B cell (primary cell): Measurements from ENCODE around the gene TRMT6. TPM values are rescaled to one million over a fixed set of nuclear protein-coding genes. Genes with fewer than 3 reads are reported as not detected.

Experiments
- ATAC-seq: fragments of 200-7000 bp; cut with Tn5 transposase; one replicate; pipeline ENCODE4 v1.10.0; 2021; ENCODE audit warnings: low read depth, mild to moderate bottlenecking, moderate number of reproducible peaks, moderate library complexity
- CTCF ChIA-PET: fragments of 350-600 bp; sonication (Branson Sonifier 250); formaldehyde crosslinking; loops from one replicate; lab custom pipeline; 2021; ENCODE audit warnings: antibody characterized with exemption, inconsistent platforms; lab: Charles Lee
- POLR2A ChIA-PET: fragments of 350-600 bp; sonication (Branson Sonifier 250); formaldehyde crosslinking; loops from one replicate; lab custom pipeline; 2021; ENCODE audit warnings: antibody characterized with exemption; lab: Charles Lee
- DNase-seq: peaks from one replicate; pipeline ENCODE4 v3.0.0; 2013
- H2AFZ ChIP-seq: 2 replicates; pipeline ENCODE4 v1.6.1; 2012; ENCODE audit warnings: mild to moderate bottlenecking, low read depth, low read length; ENCODE audit not compliant: insufficient read depth, poor library complexity, severe bottlenecking
- H3K27ac ChIP-seq, 2 donors: 1 replicate in 1 of 2; 2 replicates in 1 of 2; pipeline ENCODE4 v1.5.1; 2012 to 2013; ENCODE audit warnings: low read length in 2 of 2, mild to moderate bottlenecking in 2 of 2, moderate library complexity in 1 of 2
- H3K27me3 ChIP-seq, 4 experiments: fragments of 200-600 bp in 1 of 4; sonication (generic) in 1 of 4; replicated peaks in 1 of 4; 1 replicate in 2 of 4; 2 replicates in 2 of 4; pipeline versions ENCODE4 v1.6.1 to v1.7.0; 2013 to 2016; ENCODE audit warnings: low read length in 3 of 4, mild to moderate bottlenecking in 2 of 4, mixed read lengths in 1 of 4, moderate library complexity in 1 of 4; ENCODE audit not compliant: insufficient read depth in 4 of 4, control insufficient read depth in 3 of 4; ENCODE audit errors: control extremely low read depth in 1 of 4
- H3K36me3 ChIP-seq, 2 experiments: replicated peaks in 1 of 2; 1 replicate in 1 of 2; 2 replicates in 1 of 2; pipeline versions ENCODE4 v1.6.1 to v1.7.1; 2013; ENCODE audit warnings: low read length in 1 of 2; ENCODE audit not compliant: insufficient read depth in 2 of 2, control insufficient read depth in 1 of 2; ENCODE audit errors: control extremely low read depth in 1 of 2, extremely low read depth in 1 of 2
- H3K4me1 ChIP-seq, 2 donors: fragments of 200-600 bp in 1 of 2; sonication (generic) in 1 of 2; 1 replicate in 1 of 2; 2 replicates in 1 of 2; pipeline versions ENCODE4 v1.5.1 to v1.6.1; 2013 to 2017; ENCODE audit warnings: low read length in 2 of 2; ENCODE audit not compliant: control insufficient read depth in 2 of 2, insufficient read depth in 2 of 2
- H3K4me2 ChIP-seq: replicated peaks from 2 replicates; pipeline ENCODE3; 2012; ENCODE audit warnings: mild to moderate bottlenecking, low read depth, low read length; ENCODE audit not compliant: poor library complexity, severe bottlenecking
- H3K4me3 ChIP-seq, 5 experiments: fragments of 200-600 bp in 1 of 5; sonication (generic) in 1 of 5; 1 replicate in 3 of 5; 2 replicates in 2 of 5; pipeline versions ENCODE4 v1.5.1 to v1.7.0; 2011 to 2016; ENCODE audit warnings: low read length in 4 of 5, mild to moderate bottlenecking in 4 of 5, low read depth in 2 of 5, control low read depth in 1 of 5, moderate library complexity in 1 of 5; ENCODE audit not compliant: insufficient read depth in 1 of 5; ENCODE audit errors: control extremely low read depth in 1 of 5, extremely low read depth in 1 of 5
- H3K79me2 ChIP-seq: fragments of 200-600 bp; sonication (generic); one replicate; pipeline ENCODE4 v1.6.0; 2016; ENCODE audit warnings: low read length; ENCODE audit not compliant: control insufficient read depth, insufficient read depth
- H3K9ac ChIP-seq: fragments of 200-600 bp; sonication (generic); 2 replicates; pipeline ENCODE4 v1.6.1; 2017; ENCODE audit warnings: mild to moderate bottlenecking, low read length, moderate library complexity
- H3K9me3 ChIP-seq, 3 donors: one replicate each; pipeline versions ENCODE4 v1.6.1 to v1.7.1; 2013; ENCODE audit warnings: low read length in 2 of 3; ENCODE audit not compliant: control insufficient read depth in 2 of 3, insufficient read depth in 1 of 3; ENCODE audit errors: control extremely low read depth in 1 of 3
- H4K20me1 ChIP-seq: 2 replicates; pipeline ENCODE4 v1.6.0; 2012; ENCODE audit warnings: mild to moderate bottlenecking, low read length; ENCODE audit not compliant: insufficient read depth, control insufficient read depth, poor library complexity, severe bottlenecking
- H3K27ac Mint-ChIP-seq: one replicate; pipeline ENCODE4 v1.8.0; 2021; ENCODE audit warnings: mixed read lengths
- H3K27me3 Mint-ChIP-seq: one replicate; pipeline ENCODE4 v1.8.0; 2021; ENCODE audit warnings: mixed read lengths
- H3K4me1 Mint-ChIP-seq: one replicate; pipeline ENCODE4 v1.8.0; 2021; ENCODE audit warnings: mixed read lengths
- H3K4me3 Mint-ChIP-seq: one replicate; pipeline ENCODE4 v1.8.0; 2021; ENCODE audit warnings: mixed read lengths
- H3K9me3 Mint-ChIP-seq: one replicate; pipeline ENCODE4 v1.8.0; 2022; ENCODE audit warnings: mixed read lengths; ENCODE audit not compliant: insufficient read depth
- EZH2 ChIP-seq: IDR thresholded peaks from 2 replicates; pipeline ENCODE4 v1.6.1; 2012; ENCODE audit warnings: borderline replicate concordance, low read depth, mild to moderate bottlenecking, moderate library complexity, low read length; ENCODE audit not compliant: insufficient read depth, poor library complexity, severe bottlenecking
- WGBS: methylation state at CpG from one replicate; pipeline ENCODE4 v1.1.5; 2013; ENCODE audit warnings: missing lambda C conversion rate; ENCODE audit not compliant: insufficient coverage; 5-methylcytosine and 5-hydroxymethylcytosine counted together
- intact Hi-C: fragments of 100-400 bp; cut with micrococcal nuclease; formaldehyde crosslinking; loops from one replicate; pipeline ENCODE4 v1.10.0; 2022
- polyA plus RNA-seq: library from polyadenylated mRNA; depleted of rRNA; stranded (reverse); fragments of >200 nt; gene quantifications from 2 replicates; pipeline ENCODE4 v1.2.3, GENCODE V29; 2012
- total RNA-seq, 2 donors: library from RNA; stranded (reverse); fragments of 120-200 nt in 1 of 2; gene quantifications; 1 replicate in 1 of 2; 2 replicates in 1 of 2; pipeline versions ENCODE4 v1.2.3 to v1.2.4, GENCODE V29; 2013 to 2022
- TF ChIP-seq, protein P1 (sequence below): fragments of 200-600 bp; IDR thresholded peaks from one replicate; pipeline ENCODE4 v1.8.0; 2022; ENCODE audit warnings: antibody characterized with exemption, mild to moderate bottlenecking

The TRMT6 gene
- total and polyA plus RNA-seq, 2 donors (not counting 1 experiment from before 2014, with no cell fraction given): 5.7 to 18.2 TPM

DNA sequence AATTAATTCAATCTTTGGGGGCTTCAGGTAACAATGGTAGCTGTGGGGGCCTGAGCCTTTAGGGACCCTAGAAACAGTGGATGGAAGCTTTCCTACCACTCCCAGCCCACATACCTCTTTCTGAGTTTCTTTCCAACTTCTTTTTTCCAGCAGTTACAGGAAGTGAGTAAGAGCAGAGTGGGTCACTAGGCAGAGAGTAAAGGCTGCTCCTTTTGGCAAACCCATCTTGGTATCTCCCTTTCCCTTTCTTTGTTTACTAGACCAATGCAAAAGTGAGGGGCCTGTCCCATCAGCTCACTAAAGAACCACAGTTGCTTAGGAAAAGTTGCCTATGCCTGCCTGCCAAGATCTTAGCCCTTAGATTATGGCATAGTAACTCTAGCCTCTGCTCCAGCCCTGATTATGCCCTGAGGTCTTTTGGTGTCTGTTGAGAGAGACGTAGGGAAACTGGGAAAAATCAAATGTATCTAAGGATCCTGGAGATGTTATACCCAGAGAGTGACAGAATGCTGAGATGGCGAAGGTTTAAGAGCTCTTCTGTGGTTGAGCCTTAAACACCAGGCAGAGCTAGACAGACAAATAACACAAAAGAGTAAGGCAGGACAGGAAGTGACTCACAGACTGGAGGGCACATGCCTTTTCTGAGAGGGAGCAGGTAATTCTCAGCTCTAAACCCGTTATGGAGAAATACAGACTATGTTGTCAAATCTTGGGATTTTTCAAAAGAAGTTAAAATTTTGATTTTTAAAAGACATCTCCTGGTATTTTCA lies 31.3 kb downstream of the TRMT6 start:
- H3K79me2 ChIP-seq: no peaks in the 10 kb centered on the region
- no peaks in the 10 kb centered on the region for H3K9me3 ChIP-seq
- ChIA-PET POLR2A (no interaction called here), CTCF (no interaction called here)
- no peaks in the 10 kb centered on the region for H3K36me3 ChIP-seq
- DNase-seq: no peak
- H3K4me1 ChIP-seq: no peaks in the 10 kb centered on the region
- WGBS: 50% methylated on average over 2 of the region's 3 CpGs
- Mint-ChIP-seq H3K4me3 (no peak overlapping the region), H3K9me3 (no peaks in the 10 kb centered on the region), H3K27me3 (peaks cover 54% of the 10 kb centered on the region), H3K27ac (no peak overlapping the region), H3K4me1 (no peaks in the 10 kb centered on the region)
- intact Hi-C loops: no loop called here
- TF ChIP-seq, protein P1, sequence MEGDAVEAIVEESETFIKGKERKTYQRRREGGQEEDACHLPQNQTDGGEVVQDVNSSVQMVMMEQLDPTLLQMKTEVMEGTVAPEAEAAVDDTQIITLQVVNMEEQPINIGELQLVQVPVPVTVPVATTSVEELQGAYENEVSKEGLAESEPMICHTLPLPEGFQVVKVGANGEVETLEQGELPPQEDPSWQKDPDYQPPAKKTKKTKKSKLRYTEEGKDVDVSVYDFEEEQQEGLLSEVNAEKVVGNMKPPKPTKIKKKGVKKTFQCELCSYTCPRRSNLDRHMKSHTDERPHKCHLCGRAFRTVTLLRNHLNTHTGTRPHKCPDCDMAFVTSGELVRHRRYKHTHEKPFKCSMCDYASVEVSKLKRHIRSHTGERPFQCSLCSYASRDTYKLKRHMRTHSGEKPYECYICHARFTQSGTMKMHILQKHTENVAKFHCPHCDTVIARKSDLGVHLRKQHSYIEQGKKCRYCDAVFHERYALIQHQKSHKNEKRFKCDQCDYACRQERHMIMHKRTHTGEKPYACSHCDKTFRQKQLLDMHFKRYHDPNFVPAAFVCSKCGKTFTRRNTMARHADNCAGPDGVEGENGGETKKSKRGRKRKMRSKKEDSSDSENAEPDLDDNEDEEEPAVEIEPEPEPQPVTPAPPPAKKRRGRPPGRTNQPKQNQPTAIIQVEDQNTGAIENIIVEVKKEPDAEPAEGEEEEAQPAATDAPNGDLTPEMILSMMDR: no peak
- TF ChIP-seq EZH2: no peak
- no peak for ATAC-seq
- no peaks in the 10 kb centered on the region for H4K20me1 ChIP-seq
- H3K27ac ChIP-seq: no peak overlapping the region
- no peak overlapping the region for H3K9ac ChIP-seq
- H3K4me2 ChIP-seq: no peak overlapping the region
- peaks cover 0 to 5% (median 0%) of the 10 kb centered on the region in 4 experiments for H3K27me3 ChIP-seq
- H3K4me3 ChIP-seq: no peak overlapping the region
- H2AFZ ChIP-seq: no peak overlapping the region

DNA sequence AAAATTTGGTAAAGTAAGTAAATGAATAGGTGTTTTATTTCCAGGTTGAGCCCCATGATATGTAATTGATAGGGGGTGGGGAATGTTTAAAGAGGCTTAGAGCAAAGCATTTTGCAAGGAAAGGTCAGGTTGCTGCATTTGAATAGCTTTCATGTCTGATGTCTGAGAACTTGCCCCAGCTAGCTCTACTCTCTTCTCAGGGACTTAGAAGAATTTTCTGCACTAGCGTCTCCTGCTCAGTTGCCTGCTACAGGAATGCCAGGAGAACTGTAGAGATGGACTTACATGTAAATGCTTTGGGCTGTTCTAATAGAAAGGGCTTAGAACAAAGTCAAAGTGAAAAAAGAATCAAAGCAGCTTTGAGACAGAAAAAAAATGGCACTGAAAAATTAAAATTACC lies 35.5 kb downstream of the TRMT6 start:
- Histone ChIP-seq H3K79me2 (no peaks in the 10 kb centered on the region), H3K27ac (no peak overlapping the region), H3K27me3 (peaks cover 0 to 24% (median 20%) of the 10 kb centered on the region in 4 experiments), H3K9ac (no peak overlapping the region), H2AFZ (no peak overlapping the region), H4K20me1 (no peaks in the 10 kb centered on the region), H3K36me3 (no peaks in the 10 kb centered on the region), H3K9me3 (peaks cover 0 to 5% (median 1%) of the 10 kb centered on the region in 3 donors), H3K4me2 (no peak overlapping the region), H3K4me3 (no peak overlapping the region), H3K4me1 (peaks cover 7 to 12% of the 10 kb centered on the region in 2 donors)
- H3K27me3 Mint-ChIP-seq: peaks cover 61% of the 10 kb centered on the region
- WGBS: no CpG with 5 or more reads among the region's 1 CpG
- no peak overlapping the region for H3K4me3 Mint-ChIP-seq
- no peak for ATAC-seq
- H3K4me1 Mint-ChIP-seq: peaks cover 9% of the 10 kb centered on the region
- no peaks in the 10 kb centered on the region for H3K9me3 Mint-ChIP-seq
- DNase-seq: no peak
- intact Hi-C loops: no loop called here
- CTCF ChIA-PET: no interaction called here
- no peak overlapping the region for H3K27ac Mint-ChIP-seq
- POLR2A ChIA-PET: no interaction called here
- TF ChIP-seq, protein P1: no peak
- TF ChIP-seq EZH2: no peak
